Caco-2 (cell line): Measurements from ENCODE around the gene TPRG1L. TPM values are rescaled to one million over a fixed set of nuclear protein-coding genes. Genes with fewer than 3 reads are reported as not detected.

ENCODE experiments used
- BruUV-seq: library from RNA; stranded (reverse); fragments of 400-500 nt; replicated peaks from 2 replicates; lab custom pipeline; 2021; lab: Mats Ljungman, UMichigan
- CTCF ChIA-PET: fragments of 300-600 bp; sonication (Branson Sonifier 250); formaldehyde crosslinking; loops from one replicate; lab custom pipeline; 2022; ENCODE audit warnings: antibody characterized with exemption; lab: Charles Lee
- POLR2A ChIA-PET: fragments of 300-600 bp; sonication (Branson Sonifier 250); formaldehyde crosslinking; loops from one replicate; lab custom pipeline; 2022; ENCODE audit warnings: antibody characterized with exemption; lab: Charles Lee
- DNase-seq, 2 experiments: peaks; one replicate each; pipeline versions ENCODE4 v3.0.0 to v3.0.0-alpha.2; 2020 to 2022
- H3K27me3 ChIP-seq: replicated peaks from 2 replicates; pipeline ENCODE4 v1.6.0; 2011; ENCODE audit warnings: low read length; ENCODE audit not compliant: control insufficient read depth, insufficient read depth
- H3K36me3 ChIP-seq: 2 replicates; pipeline ENCODE4 v1.5.1; 2011; ENCODE audit warnings: low read length; ENCODE audit not compliant: control insufficient read depth, insufficient read depth
- H3K4me1 ChIP-seq: fragments of 250-450 bp; sonication (Bioruptor Pico); 2 replicates; pipeline ENCODE4 v1.5.1; 2020; ENCODE audit warnings: mild to moderate bottlenecking
- H3K4me3 ChIP-seq: 2 replicates; pipeline ENCODE4 v1.5.1; 2011; ENCODE audit warnings: low read depth, mild to moderate bottlenecking, control low read depth, low read length
- H3K9me3 ChIP-seq: fragments of 250-450 bp; sonication (Bioruptor Pico); 2 replicates; pipeline ENCODE4 v1.5.1; 2020; ENCODE audit warnings: mild to moderate bottlenecking, moderate library complexity
- H3K27ac Mint-ChIP-seq: one replicate; pipeline ENCODE4 v1.8.0; 2022; ENCODE audit warnings: mixed read lengths; ENCODE audit not compliant: unreplicated experiment
- H3K27me3 Mint-ChIP-seq: one replicate; pipeline ENCODE4 v1.8.0; 2022; ENCODE audit warnings: mixed read lengths; ENCODE audit not compliant: insufficient read depth, unreplicated experiment
- H3K36me3 Mint-ChIP-seq: one replicate; pipeline ENCODE4 v1.8.0; 2022; ENCODE audit warnings: mild to moderate bottlenecking, mixed read lengths; ENCODE audit not compliant: insufficient read depth, unreplicated experiment
- H3K4me1 Mint-ChIP-seq: one replicate; pipeline ENCODE4 v1.8.0; 2022; ENCODE audit warnings: low read depth, mixed read lengths; ENCODE audit not compliant: unreplicated experiment
- H3K4me3 Mint-ChIP-seq: one replicate; pipeline ENCODE4 v1.8.0; 2022; ENCODE audit warnings: mild to moderate bottlenecking, moderate library complexity, mixed read lengths; ENCODE audit not compliant: unreplicated experiment
- H3K9me3 Mint-ChIP-seq: one replicate; pipeline ENCODE4 v1.8.0; 2022; ENCODE audit warnings: mixed read lengths; ENCODE audit not compliant: unreplicated experiment
- CTCF ChIP-seq, 2 experiments: fragments of 200-600 bp in 1 of 2; IDR thresholded peaks; 1 replicate in 1 of 2; 2 replicates in 1 of 2; pipeline versions ENCODE4 v1.5.1 to v1.8.0; 2011 to 2022; ENCODE audit warnings: antibody characterized with exemption in 1 of 2, control low read depth in 1 of 2, inconsistent platforms in 1 of 2, low read depth in 1 of 2, low read length in 1 of 2, mild to moderate bottlenecking in 1 of 2, moderate library complexity in 1 of 2; ENCODE audit not compliant: insufficient read depth in 1 of 2, severe bottlenecking in 1 of 2, unreplicated experiment in 1 of 2
- intact Hi-C: fragments of 100-400 bp; cut with micrococcal nuclease; formaldehyde crosslinking; loops from one replicate; pipeline ENCODE4 v1.10.0; 2022; ENCODE audit not compliant: unreplicated experiment
- total RNA-seq: library from RNA; stranded (reverse); gene quantifications from 2 replicates; pipeline ENCODE4 v1.2.3, GENCODE V29; 2022

TPRG1L gene
- total RNA-seq, 1 experiment from 2014 or later: 43.9 TPM

DNA sequence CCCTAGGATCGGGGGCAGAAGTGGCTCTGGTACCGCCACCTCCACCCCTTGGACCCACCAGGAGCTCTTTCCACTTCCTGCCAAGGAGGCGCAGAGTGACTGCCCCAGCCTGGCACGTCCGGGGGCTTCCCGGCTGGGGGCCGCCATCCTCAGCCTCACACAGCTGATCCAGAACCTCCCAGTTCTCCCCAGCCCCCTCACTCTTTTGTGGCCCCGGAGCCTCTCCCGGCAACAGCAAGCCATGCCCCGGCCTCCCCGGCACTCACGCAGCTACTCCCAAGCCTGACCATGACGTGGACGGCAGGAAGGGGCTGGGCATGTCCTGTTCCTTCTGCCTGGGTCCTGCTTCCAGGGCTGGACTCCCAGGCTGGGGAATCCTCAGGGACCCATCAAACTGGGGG is 44.6 kb downstream of the TPRG1L start:
- no peaks in the 10 kb centered on the region for H3K9me3 Mint-ChIP-seq
- ChIA-PET CTCF (no interaction called here), POLR2A (no interaction called here)
- no peak for TF ChIP-seq CTCF (IDR thresholded peaks at IDR 0.05; ENCODE audit: insufficient read depth in 1 of 2, low read depth in 1 of 2, low read length in 1 of 2, severe bottlenecking in 1 of 2, unreplicated experiment in 1 of 2)
- no peak overlapping the region for H3K4me3 Mint-ChIP-seq
- intact Hi-C loops: no loop called here
- Histone ChIP-seq H3K4me3 (no peak overlapping the region), H3K4me1 (peaks cover 3% of the 10 kb centered on the region), H3K36me3 (no peaks in the 10 kb centered on the region), H3K27me3 (no peaks in the 10 kb centered on the region), H3K9me3 (no peaks in the 10 kb centered on the region)
- DNase-seq: no peak
- no TSS peak for BruUV-seq
- H3K4me1 Mint-ChIP-seq: peaks cover 7% of the 10 kb centered on the region
- H3K27me3 Mint-ChIP-seq: no peaks in the 10 kb centered on the region
- H3K36me3 Mint-ChIP-seq: no peaks in the 10 kb centered on the region
- no peak overlapping the region for H3K27ac Mint-ChIP-seq

GRCh38 chr1:3669971-3670431 is 45.2 kb downstream of the TPRG1L start:
- Histone ChIP-seq H3K4me1 (peaks cover 7% of the 10 kb centered on the region), H3K4me3 (no peak overlapping the region), H3K36me3 (no peaks in the 10 kb centered on the region), H3K9me3 (no peaks in the 10 kb centered on the region), H3K27me3 (no peaks in the 10 kb centered on the region)
- CTCF ChIA-PET: no interaction called here
- POLR2A ChIA-PET: no interaction called here
- H3K27ac Mint-ChIP-seq: no peak overlapping the region
- no peaks in the 10 kb centered on the region for H3K27me3 Mint-ChIP-seq
- H3K36me3 Mint-ChIP-seq: no peaks in the 10 kb centered on the region
- intact Hi-C loops: no loop called here
- TF ChIP-seq CTCF (IDR thresholded peaks at IDR 0.05; ENCODE audit: insufficient read depth in 1 of 2, low read depth in 1 of 2, low read length in 1 of 2, severe bottlenecking in 1 of 2, unreplicated experiment in 1 of 2): no peak
- H3K4me1 Mint-ChIP-seq: peaks cover 7% of the 10 kb centered on the region
- H3K4me3 Mint-ChIP-seq: no peak overlapping the region
- no peaks in the 10 kb centered on the region for H3K9me3 Mint-ChIP-seq
- BruUV-seq: no TSS peak
- DNase-seq: peak in 1 of 2 experiments; percentile 7

- intact Hi-C loops: no loop called here
- no peak for TF ChIP-seq CTCF (IDR thresholded peaks at IDR 0.05; ENCODE audit: insufficient read depth in 1 of 2, low read depth in 1 of 2, low read length in 1 of 2, severe bottlenecking in 1 of 2, unreplicated experiment in 1 of 2)
- peaks cover 7% of the 10 kb centered on the region for H3K4me1 Mint-ChIP-seq
- no peak overlapping the region for H3K27ac Mint-ChIP-seq
- no peak for DNase-seq
- no peak overlapping the region for H3K4me3 ChIP-seq
- no peaks in the 10 kb centered on the region for H3K36me3 Mint-ChIP-seq
- peaks cover 7% of the 10 kb centered on the region for H3K4me1 ChIP-seq
- H3K27me3 ChIP-seq: no peaks in the 10 kb centered on the region
- no TSS peak for BruUV-seq
- H3K9me3 Mint-ChIP-seq: no peaks in the 10 kb centered on the region
- H3K4me3 Mint-ChIP-seq: no peak overlapping the region
- POLR2A ChIA-PET: no interaction called here
- no peaks in the 10 kb centered on the region for H3K36me3 ChIP-seq
- no peaks in the 10 kb centered on the region for H3K27me3 Mint-ChIP-seq
- CTCF ChIA-PET: no interaction called here
- no peaks in the 10 kb centered on the region for H3K9me3 ChIP-seq
Measured at GRCh38 chr1:3670823-3671265, 46.0 kb downstream of the TPRG1L start.
